Uterus (tissue), 4 donors: Measurements from ENCODE around the gene CADPS2. TPM values are rescaled to one million over a fixed set of nuclear protein-coding genes. Genes with fewer than 3 reads are reported as not detected.

ENCODE experiments used
- DNase-seq, 2 donors: peaks; one replicate each; pipeline ENCODE4 v3.0.0-alpha.2; 2019 to 2020
- H3K27ac ChIP-seq, 2 donors: fragments of 200-600 bp; sonication (generic); 1 replicate in 1 of 2; 2 replicates in 1 of 2; pipeline ENCODE4 v1.5.1; 2016 to 2018
- H3K27me3 ChIP-seq, 2 donors: fragments of 200-600 bp; sonication (generic); one replicate each; pipeline ENCODE4 v1.5.1; 2018 to 2019; ENCODE audit warnings: control low read depth in 1 of 2
- H3K36me3 ChIP-seq, 2 donors: fragments of 200-600 bp; sonication (generic); one replicate each; pipeline ENCODE4 v1.5.1; 2019; ENCODE audit warnings: control low read depth in 1 of 2
- H3K4me1 ChIP-seq, 2 donors: fragments of 200-600 bp; sonication (generic); one replicate each; pipeline ENCODE4 v1.5.1; 2018 to 2019; ENCODE audit warnings: control low read depth in 1 of 2
- H3K4me3 ChIP-seq, 2 donors: fragments of 200-600 bp; sonication (generic); 1 replicate in 1 of 2; 2 replicates in 1 of 2; pipeline ENCODE4 v1.5.1; 2018 to 2019; ENCODE audit warnings: mild to moderate bottlenecking in 1 of 2
- H3K9me3 ChIP-seq, 2 donors: fragments of 200-600 bp; sonication (generic); one replicate each; pipeline ENCODE4 v1.5.1; 2019; ENCODE audit warnings: control low read depth in 1 of 2
- CTCF ChIP-seq, 4 experiments: fragments of 200-600 bp in 2 of 4; fragments of 450-650 bp in 2 of 4; sonication (generic) in 2 of 4; IDR thresholded peaks; one replicate each; pipeline ENCODE4 v1.5.1; 2016 to 2019; ENCODE audit warnings: antibody characterized with exemption in 4 of 4, mild to moderate bottlenecking in 2 of 4, moderate library complexity in 1 of 4
- POLR2A ChIP-seq, 2 donors: fragments of 450-650 bp; IDR thresholded peaks; one replicate each; pipeline ENCODE4 v1.6.1; 2016; ENCODE audit warnings: antibody characterized with exemption in 2 of 2, mild to moderate bottlenecking in 1 of 2, moderate library complexity in 1 of 2
- intact Hi-C: fragments of 100-400 bp; cut with DNase I; formaldehyde crosslinking; loops from one replicate; pipeline ENCODE4 v1.15.1; 2023; ENCODE audit warnings: low total_unique reads
- total RNA-seq, 4 donors: library from RNA; depleted of rRNA in 3 of 4; stranded (reverse); fragments of >200 nt in 3 of 4; gene quantifications; one replicate each; pipeline versions ENCODE4 v1.1.0 to v1.2.4, GENCODE V29; 2014 to 2023
- donor health status: DM: yes; HTN: yes; CAD: no.

Gene CADPS2
- total RNA-seq, 4 donors from 2014 or later: 11.5 to 119 (median 36.8) TPM

GRCh38 chr7:122425731-122426130 is 460.5 kb downstream of the CADPS2 start:
- intact Hi-C loops: no loop called here
- Histone ChIP-seq H3K4me3 (no peak overlapping the region), H3K36me3 (no peaks in the 10 kb centered on the region), H3K9me3 (no peaks in the 10 kb centered on the region), H3K4me1 (no peaks in the 10 kb centered on the region), H3K27me3 (no peaks in the 10 kb centered on the region), H3K27ac (no peak overlapping the region)
- TF ChIP-seq POLR2A (IDR thresholded peaks at IDR 0.05): no peak
- no peak for TF ChIP-seq CTCF (IDR thresholded peaks at IDR 0.05)
- no peak for DNase-seq

DNA sequence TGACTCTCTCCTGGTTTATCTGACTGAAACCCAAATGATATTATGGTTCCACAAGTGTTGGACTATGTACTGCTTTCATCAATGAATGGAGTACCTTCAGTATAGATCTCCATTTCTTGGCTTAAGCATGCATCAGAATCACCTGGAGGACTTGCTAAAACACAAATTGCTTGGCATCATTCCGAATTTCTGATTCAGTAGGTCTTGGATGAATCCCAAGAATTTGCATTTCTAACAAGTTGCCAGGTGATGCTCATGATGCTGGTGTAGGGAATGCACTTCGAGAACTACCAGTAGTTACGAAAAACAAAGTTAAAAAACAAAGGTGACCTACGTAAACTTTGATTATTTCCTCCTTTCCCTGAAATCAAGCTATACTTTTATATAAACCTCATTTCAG is 462.7 kb downstream of the CADPS2 start:
- Histone ChIP-seq H3K4me3 (no peak overlapping the region), H3K4me1 (no peaks in the 10 kb centered on the region), H3K27ac (no peak overlapping the region), H3K36me3 (no peaks in the 10 kb centered on the region), H3K27me3 (no peaks in the 10 kb centered on the region), H3K9me3 (no peaks in the 10 kb centered on the region)
- DNase-seq: no peak
- TF ChIP-seq POLR2A (IDR thresholded peaks at IDR 0.05) (no peak), CTCF (IDR thresholded peaks at IDR 0.05) (no peak)
- intact Hi-C loops: no loop called here

DNA sequence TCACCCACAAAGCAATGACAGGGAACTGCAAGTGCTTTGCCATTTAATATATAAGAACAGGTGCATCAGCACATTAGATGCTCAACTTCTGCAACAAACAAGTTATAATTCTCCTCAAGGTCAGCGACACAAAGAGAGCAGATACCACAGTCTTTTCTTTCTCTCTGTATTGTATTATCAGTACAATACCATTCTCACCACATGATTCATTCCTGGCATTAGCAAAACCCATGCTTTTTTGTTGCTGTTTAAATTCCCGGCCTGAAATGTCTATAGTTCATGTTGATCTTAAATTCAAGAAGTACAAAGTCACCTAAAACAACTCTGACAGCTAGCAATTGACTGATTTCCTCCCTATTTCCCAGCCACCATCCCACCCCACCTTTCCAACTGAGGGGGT is 469.9 kb downstream of the CADPS2 start:
- intact Hi-C loops: no loop called here
- DNase-seq: no peak
- Histone ChIP-seq H3K27me3 (no peaks in the 10 kb centered on the region), H3K4me1 (no peaks in the 10 kb centered on the region), H3K27ac (no peak overlapping the region), H3K4me3 (no peak overlapping the region), H3K36me3 (no peaks in the 10 kb centered on the region), H3K9me3 (no peaks in the 10 kb centered on the region)
- TF ChIP-seq POLR2A (IDR thresholded peaks at IDR 0.05) (no peak), CTCF (IDR thresholded peaks at IDR 0.05) (no peak)

GRCh38 chr7:122415510-122415909 is 470.8 kb downstream of the CADPS2 start:
- no peak overlapping the region for H3K27ac ChIP-seq
- H3K9me3 ChIP-seq: no peaks in the 10 kb centered on the region
- H3K4me1 ChIP-seq: no peaks in the 10 kb centered on the region
- no peaks in the 10 kb centered on the region for H3K27me3 ChIP-seq
- intact Hi-C loops: no loop called here
- TF ChIP-seq POLR2A (IDR thresholded peaks at IDR 0.05): no peak
- TF ChIP-seq CTCF (IDR thresholded peaks at IDR 0.05): no peak
- DNase-seq: no peak
- H3K4me3 ChIP-seq: no peak overlapping the region
- H3K36me3 ChIP-seq: no peaks in the 10 kb centered on the region

- Histone ChIP-seq H3K4me3 (no peak overlapping the region), H3K36me3 (no peaks in the 10 kb centered on the region), H3K27me3 (no peaks in the 10 kb centered on the region), H3K4me1 (no peaks in the 10 kb centered on the region), H3K27ac (no peak overlapping the region), H3K9me3 (no peaks in the 10 kb centered on the region)
- intact Hi-C loops: no loop called here
- TF ChIP-seq CTCF (IDR thresholded peaks at IDR 0.05) (no peak), POLR2A (IDR thresholded peaks at IDR 0.05) (no peak)
- DNase-seq: no peak
Observed at GRCh38 chr7:122413339-122413738, 472.9 kb downstream of the CADPS2 start.
